Measurements from ENCODE around the gene SMCHD1.
"Not testable (repeated sequence)": the region's sequence is repeated elsewhere in the genome, so short reads cannot be mapped to it uniquely, and the experiment has no call there.

SMCHD1 gene

GRCh38 chr18:2846636-2847316, 191.2 kb downstream of the SMCHD1 start, which contains the start of gene EMILIN2:
TSS of gene EMILIN2 (plus strand) at chr18:2847006. CDS start at chr18:2847189, 183 bp downstream.
- DNase-seq (ENCODE audit: extremely low spot score), result peak; percentile 59
- no peak for TF ChIP-seq FOXM1 (IDR thresholded peaks at IDR 0.05; ENCODE audit: borderline replicate concordance)
- TF ChIP-seq TARDBP (IDR thresholded peaks at IDR 0.05), result no peak
- no peak for TF ChIP-seq HDGF (IDR thresholded peaks at IDR 0.05; ENCODE audit: borderline replicate concordance)
- TF ChIP-seq LEF1 (IDR thresholded peaks at IDR 0.05; ENCODE audit: borderline replicate concordance), result no peak
- no peak for TF ChIP-seq L3MBTL2 (conservative IDR thresholded peaks at IDR 0.05)
- TF ChIP-seq SUZ12 (IDR thresholded peaks at IDR 0.05), result no peak
- no peak for TF ChIP-seq FOXA1 (IDR thresholded peaks at IDR 0.05)
- no peak for TF ChIP-seq PKNOX1 (IDR thresholded peaks at IDR 0.05)
- TF ChIP-seq ZNF384 (IDR thresholded peaks at IDR 0.05), result no peak
- no peak for TF ChIP-seq NFRKB (IDR thresholded peaks at IDR 0.05)
- no peak for TF ChIP-seq ELF4 (IDR thresholded peaks at IDR 0.05)
- TF ChIP-seq FOXK2 (IDR thresholded peaks at IDR 0.05), result no peak
- TF ChIP-seq BHLHE40 (IDR thresholded peaks at IDR 0.05; ENCODE audit: borderline replicate concordance), result no peak
- TF ChIP-seq CTBP1 (IDR thresholded peaks at IDR 0.05; ENCODE audit: borderline replicate concordance), result no peak
- ChIA-PET POLR2A (no interaction called here), CTCF (no interaction called here)

GRCh38 chr18:2847317-2848246, 192.1 kb downstream of the SMCHD1 start:
- peak; percentile 26 for DNase-seq (ENCODE audit: extremely low spot score)
- ChIA-PET POLR2A (no interaction called here), CTCF (no interaction called here)
- no peak for TF ChIP-seq ARNT (IDR thresholded peaks at IDR 0.05)
- TF ChIP-seq SUZ12 (IDR thresholded peaks at IDR 0.05), result no peak
- TF ChIP-seq ZNF384 (IDR thresholded peaks at IDR 0.05), result no peak
- TF ChIP-seq LEF1 (IDR thresholded peaks at IDR 0.05; ENCODE audit: borderline replicate concordance), result no peak
- TF ChIP-seq L3MBTL2 (conservative IDR thresholded peaks at IDR 0.05), result peak; percentile 21; the same call in 1 of the 2 replicates
- no peak for TF ChIP-seq CTBP1 (IDR thresholded peaks at IDR 0.05; ENCODE audit: borderline replicate concordance)
- TF ChIP-seq SP1 (IDR thresholded peaks at IDR 0.05), result no peak
- TF ChIP-seq PKNOX1 (IDR thresholded peaks at IDR 0.05), result no peak
- no peak for TF ChIP-seq TARDBP (IDR thresholded peaks at IDR 0.05)

- ChIA-PET POLR2A (no interaction called here), CTCF (no interaction called here)
- DNase-seq (ENCODE audit: extremely low spot score), result no peak
- TF ChIP-seq FOXK2 (IDR thresholded peaks at IDR 0.05) (no peak), ZNF384 (IDR thresholded peaks at IDR 0.05) (no peak), FOXA1 (IDR thresholded peaks at IDR 0.05) (no peak), HDGF (IDR thresholded peaks at IDR 0.05; ENCODE audit: borderline replicate concordance) (no peak), TARDBP (IDR thresholded peaks at IDR 0.05) (no peak), NFRKB (IDR thresholded peaks at IDR 0.05) (no peak), L3MBTL2 (conservative IDR thresholded peaks at IDR 0.05) (no peak), SP1 (IDR thresholded peaks at IDR 0.05) (no peak), ELF4 (IDR thresholded peaks at IDR 0.05) (no peak), FOXM1 (IDR thresholded peaks at IDR 0.05; ENCODE audit: borderline replicate concordance) (no peak), BHLHE40 (IDR thresholded peaks at IDR 0.05; ENCODE audit: borderline replicate concordance) (no peak), PKNOX1 (IDR thresholded peaks at IDR 0.05) (no peak), CTBP1 (IDR thresholded peaks at IDR 0.05; ENCODE audit: borderline replicate concordance) (no peak), ARNT (IDR thresholded peaks at IDR 0.05) (no peak), SUZ12 (IDR thresholded peaks at IDR 0.05) (no peak), LEF1 (IDR thresholded peaks at IDR 0.05; ENCODE audit: borderline replicate concordance) (no peak)
These were observed 193.0 kb downstream of the SMCHD1 start for GRCh38 chr18:2848247-2849246.

- TF ChIP-seq TARDBP (IDR thresholded peaks at IDR 0.05) (no peak), L3MBTL2 (conservative IDR thresholded peaks at IDR 0.05) (no peak), FOXM1 (IDR thresholded peaks at IDR 0.05; ENCODE audit: borderline replicate concordance) (no peak), FOXA1 (IDR thresholded peaks at IDR 0.05) (no peak)
- no peak for DNase-seq (ENCODE audit: extremely low spot score)
- ChIA-PET POLR2A (no interaction called here), CTCF (no interaction called here)
These were observed 195.3 kb downstream of the SMCHD1 start for GRCh38 chr18:2850816-2851215.

GRCh38 chr18:2851771-2852170, 196.2 kb downstream of the SMCHD1 start:
- POLR2A ChIA-PET, result no interaction called here

GRCh38 chr18:2852460-2852859, 196.9 kb downstream of the SMCHD1 start:
- DNase-seq (ENCODE audit: extremely low spot score); CTCF ChIA-PET; POLR2A ChIA-PET: not testable (repeated sequence)

More at GRCh38 chr18:2851771-2852170, 196.2 kb downstream of the SMCHD1 start:
- CTCF ChIA-PET, result no interaction called here
- TF ChIP-seq SP1 (IDR thresholded peaks at IDR 0.05) (no peak), NFRKB (IDR thresholded peaks at IDR 0.05) (no peak), ARNT (IDR thresholded peaks at IDR 0.05) (no peak), BHLHE40 (IDR thresholded peaks at IDR 0.05; ENCODE audit: borderline replicate concordance) (no peak), HDGF (IDR thresholded peaks at IDR 0.05; ENCODE audit: borderline replicate concordance) (no peak), SUZ12 (IDR thresholded peaks at IDR 0.05) (no peak), CTBP1 (IDR thresholded peaks at IDR 0.05; ENCODE audit: borderline replicate concordance) (no peak)
- no peak for DNase-seq (ENCODE audit: extremely low spot score)

Measured in HEK293T (cell line).